ENCODE data around the gene METTL21C.

The METTL21C gene

GRCh38 chr13:102680842-102681740 lies 13.8 kb downstream of the METTL21C start:
- Histone ChIP-seq H3K4me1 (ENCODE audit: insufficient read depth, low read length, poor library complexity, severe bottlenecking) (peaks cover 3% of the 10 kb centered on the region), H3K4me2 (ENCODE audit: low read depth, low read length, poor library complexity, severe bottlenecking) (no peak overlapping the region), H3K79me2 (ENCODE audit: insufficient read depth, low read length) (no peaks in the 10 kb centered on the region), H3K27me3 (ENCODE audit: insufficient read depth, low read length, poor library complexity, severe bottlenecking) (no peaks in the 10 kb centered on the region), H3K36me3 (ENCODE audit: insufficient read depth, low read length) (peaks cover 39% of the 10 kb centered on the region; the same call in 1 of the 2 replicates), H2AFZ (ENCODE audit: low read length) (no peak overlapping the region), H3K9ac (ENCODE audit: low read depth, low read length, poor library complexity, severe bottlenecking) (no peak overlapping the region), H3K9me3 (ENCODE audit: insufficient read depth, low read depth, low read length) (no peaks in the 10 kb centered on the region), H3F3A (ENCODE audit: low read depth) (no peaks in the 10 kb centered on the region), H4K20me1 (ENCODE audit: insufficient read depth, low read length, poor library complexity, severe bottlenecking) (no peaks in the 10 kb centered on the region), H3K4me3 (ENCODE audit: low read length, poor library complexity, severe bottlenecking) (no peak overlapping the region), H3K9me2 (replicated peaks; ENCODE audit: low read depth, low read length) (no peaks in the 10 kb centered on the region)
- no peak for TF ChIP-seq CTCF (conservative IDR thresholded peaks at IDR 0.05; ENCODE audit: low read length)
- no peak for TF ChIP-seq EZH2phosphoT487 (IDR thresholded peaks at IDR 0.05; ENCODE audit: borderline replicate concordance)

- Histone ChIP-seq H4K20me1 (ENCODE audit: insufficient read depth, low read length, poor library complexity, severe bottlenecking) (no peaks in the 10 kb centered on the region), H3K4me3 (ENCODE audit: low read length, poor library complexity, severe bottlenecking) (no peak overlapping the region), H3K9me2 (replicated peaks; ENCODE audit: low read depth, low read length) (no peaks in the 10 kb centered on the region), H3K27me3 (ENCODE audit: insufficient read depth, low read length, poor library complexity, severe bottlenecking) (no peaks in the 10 kb centered on the region), H3K9me3 (ENCODE audit: insufficient read depth, low read depth, low read length) (no peaks in the 10 kb centered on the region), H3K4me2 (ENCODE audit: low read depth, low read length, poor library complexity, severe bottlenecking) (no peak overlapping the region), H3F3A (ENCODE audit: low read depth) (no peaks in the 10 kb centered on the region), H3K4me1 (ENCODE audit: insufficient read depth, low read length, poor library complexity, severe bottlenecking) (no peaks in the 10 kb centered on the region), H3K79me2 (ENCODE audit: insufficient read depth, low read length) (no peaks in the 10 kb centered on the region), H2AFZ (ENCODE audit: low read length) (no peak overlapping the region), H3K9ac (ENCODE audit: low read depth, low read length, poor library complexity, severe bottlenecking) (no peak overlapping the region), H3K36me3 (ENCODE audit: insufficient read depth, low read length) (peaks cover 46% of the 10 kb centered on the region; the same call in 1 of the 2 replicates)
- TF ChIP-seq CTCF (conservative IDR thresholded peaks at IDR 0.05; ENCODE audit: low read length) (no peak), EZH2phosphoT487 (IDR thresholded peaks at IDR 0.05; ENCODE audit: borderline replicate concordance) (no peak)
Measured at GRCh38 chr13:102680133-102680717, 14.6 kb downstream of the METTL21C start.

GRCh38 chr13:102679449-102680132 lies 15.3 kb downstream of the METTL21C start:
- H2AFZ ChIP-seq (ENCODE audit: low read length), result no peak overlapping the region
- H3K9ac ChIP-seq (ENCODE audit: low read depth, low read length, poor library complexity, severe bottlenecking), result no peak overlapping the region
- no peak overlapping the region for H3K4me3 ChIP-seq (ENCODE audit: low read length, poor library complexity, severe bottlenecking)
- no peaks in the 10 kb centered on the region for H3F3A ChIP-seq (ENCODE audit: low read depth)
- H4K20me1 ChIP-seq (ENCODE audit: insufficient read depth, low read length, poor library complexity, severe bottlenecking), result no peaks in the 10 kb centered on the region
- H3K27me3 ChIP-seq (ENCODE audit: insufficient read depth, low read length, poor library complexity, severe bottlenecking), result no peaks in the 10 kb centered on the region
- no peak overlapping the region for H3K4me2 ChIP-seq (ENCODE audit: low read depth, low read length, poor library complexity, severe bottlenecking)
- no peaks in the 10 kb centered on the region for H3K4me1 ChIP-seq (ENCODE audit: insufficient read depth, low read length, poor library complexity, severe bottlenecking)
- H3K9me3 ChIP-seq (ENCODE audit: insufficient read depth, low read depth, low read length), result no peaks in the 10 kb centered on the region
- no peaks in the 10 kb centered on the region for H3K9me2 ChIP-seq (replicated peaks; ENCODE audit: low read depth, low read length)
- H3K36me3 ChIP-seq (ENCODE audit: insufficient read depth, low read length), result peaks cover 52% of the 10 kb centered on the region; the same call in 1 of the 2 replicates
- no peak for TF ChIP-seq CTCF (conservative IDR thresholded peaks at IDR 0.05; ENCODE audit: low read length)
- TF ChIP-seq EZH2phosphoT487 (IDR thresholded peaks at IDR 0.05; ENCODE audit: borderline replicate concordance), result no peak
- H3K79me2 ChIP-seq (ENCODE audit: insufficient read depth, low read length), result no peaks in the 10 kb centered on the region
